DND-41 (cell line): Measurements from ENCODE around the gene RBM6.
"Not testable (repeated sequence)": the region's sequence is repeated elsewhere in the genome, so short reads cannot be mapped to it uniquely, and the experiment has no call there.

Source experiments
- ATAC-seq: fragments of 200-7000 bp; cut with Tn5 transposase; 3 replicates; pipeline ENCODE4 v1.9.1; 2021; ENCODE audit warnings: low read depth; ENCODE audit not compliant: insufficient read depth
- DNase-seq: peaks from one replicate; pipeline ENCODE4 v3.0.0-alpha.2; 2020
- H2AFZ ChIP-seq: 2 replicates; pipeline ENCODE4 v1.6.0; 2012; ENCODE audit warnings: low read depth, low read length
- H3K27ac ChIP-seq: 2 replicates; pipeline ENCODE4 v1.5.1; 2012; ENCODE audit warnings: low read length, inconsistent platforms
- H3K27me3 ChIP-seq: fragments of 200-600 bp; sonication (generic); 2 replicates; pipeline ENCODE4 v1.6.0; 2012; ENCODE audit warnings: low read length, mild to moderate bottlenecking, inconsistent platforms; ENCODE audit not compliant: insufficient read depth, poor library complexity
- H3K36me3 ChIP-seq: 2 replicates; pipeline ENCODE4 v1.5.1; 2012; ENCODE audit warnings: low read length, inconsistent platforms; ENCODE audit not compliant: insufficient read depth
- H3K4me1 ChIP-seq: 2 replicates; pipeline ENCODE4 v1.5.1; 2012; ENCODE audit warnings: mild to moderate bottlenecking, low read length; ENCODE audit not compliant: insufficient read depth
- H3K4me2 ChIP-seq: 2 replicates; pipeline ENCODE4 v1.6.0; 2012; ENCODE audit warnings: mild to moderate bottlenecking, moderate library complexity, low read length, inconsistent platforms; ENCODE audit not compliant: insufficient read depth
- H3K4me3 ChIP-seq, 2 experiments: fragments of 200-600 bp in 1 of 2; shearing (Covaris generic) in 1 of 2; 2 replicates each; pipeline ENCODE4 v1.5.1; 2012 to 2016; ENCODE audit warnings: inconsistent platforms in 2 of 2, low read length in 2 of 2, mild to moderate bottlenecking in 2 of 2, low read depth in 1 of 2, moderate library complexity in 1 of 2
- H3K79me2 ChIP-seq: 2 replicates; pipeline ENCODE4 v1.6.0; 2012; ENCODE audit warnings: low read length, inconsistent platforms; ENCODE audit not compliant: insufficient read depth
- H3K9ac ChIP-seq: 2 replicates; pipeline ENCODE4 v1.6.0; 2012; ENCODE audit warnings: low read depth, mild to moderate bottlenecking, inconsistent platforms, low read length, moderate library complexity
- H3K9me3 ChIP-seq: 2 replicates; pipeline ENCODE4 v1.5.1; 2012; ENCODE audit warnings: low read length, moderate library complexity, mild to moderate bottlenecking, inconsistent platforms; ENCODE audit not compliant: insufficient read depth, severe bottlenecking
- H4K20me1 ChIP-seq: 2 replicates; pipeline ENCODE4 v1.6.0; 2012; ENCODE audit warnings: low read length; ENCODE audit not compliant: insufficient read depth
- EZH2 ChIP-seq: IDR thresholded peaks from 3 replicates; pipeline ENCODE4 v1.6.1; 2012; ENCODE audit warnings: borderline replicate concordance, low read depth, mild to moderate bottlenecking, moderate library complexity, low read length, inconsistent platforms; ENCODE audit not compliant: severe bottlenecking
- TF ChIP-seq, protein P1 (sequence below): IDR thresholded peaks from 2 replicates; pipeline ENCODE4 v1.5.1; 2012; ENCODE audit warnings: borderline replicate concordance, low read length, moderate library complexity, mild to moderate bottlenecking; ENCODE audit not compliant: poor library complexity, severe bottlenecking; ENCODE audit errors: extremely low read depth

RBM6 gene

GRCh38 chr3:50068134-50068533 lies 128.2 kb downstream of the RBM6 start:
- Histone ChIP-seq H4K20me1 (no peaks in the 10 kb centered on the region), H3K9me3 (no peaks in the 10 kb centered on the region), H3K4me3 (no peak overlapping the region), H3K27me3 (no peaks in the 10 kb centered on the region), H3K36me3 (peaks cover 95% of the 10 kb centered on the region), H3K27ac (no peak overlapping the region), H3K4me2 (no peak overlapping the region), H2AFZ (no peak overlapping the region), H3K9ac (no peak overlapping the region), H3K4me1 (no peaks in the 10 kb centered on the region), H3K79me2 (no peaks in the 10 kb centered on the region)
- ATAC-seq: no peak
- no peak for DNase-seq
- TF ChIP-seq, protein P1, sequence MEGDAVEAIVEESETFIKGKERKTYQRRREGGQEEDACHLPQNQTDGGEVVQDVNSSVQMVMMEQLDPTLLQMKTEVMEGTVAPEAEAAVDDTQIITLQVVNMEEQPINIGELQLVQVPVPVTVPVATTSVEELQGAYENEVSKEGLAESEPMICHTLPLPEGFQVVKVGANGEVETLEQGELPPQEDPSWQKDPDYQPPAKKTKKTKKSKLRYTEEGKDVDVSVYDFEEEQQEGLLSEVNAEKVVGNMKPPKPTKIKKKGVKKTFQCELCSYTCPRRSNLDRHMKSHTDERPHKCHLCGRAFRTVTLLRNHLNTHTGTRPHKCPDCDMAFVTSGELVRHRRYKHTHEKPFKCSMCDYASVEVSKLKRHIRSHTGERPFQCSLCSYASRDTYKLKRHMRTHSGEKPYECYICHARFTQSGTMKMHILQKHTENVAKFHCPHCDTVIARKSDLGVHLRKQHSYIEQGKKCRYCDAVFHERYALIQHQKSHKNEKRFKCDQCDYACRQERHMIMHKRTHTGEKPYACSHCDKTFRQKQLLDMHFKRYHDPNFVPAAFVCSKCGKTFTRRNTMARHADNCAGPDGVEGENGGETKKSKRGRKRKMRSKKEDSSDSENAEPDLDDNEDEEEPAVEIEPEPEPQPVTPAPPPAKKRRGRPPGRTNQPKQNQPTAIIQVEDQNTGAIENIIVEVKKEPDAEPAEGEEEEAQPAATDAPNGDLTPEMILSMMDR: no peak

GRCh38 chr3:50078091-50078490 lies 138.1 kb downstream of the RBM6 start:
- Histone ChIP-seq H4K20me1 (no peaks in the 10 kb centered on the region), H3K4me2 (no peak overlapping the region), H3K27ac (no peak overlapping the region), H2AFZ (no peak overlapping the region), H3K36me3 (peaks cover 41% of the 10 kb centered on the region), H3K4me1 (no peaks in the 10 kb centered on the region), H3K9ac (no peak overlapping the region), H3K27me3 (no peaks in the 10 kb centered on the region), H3K79me2 (no peaks in the 10 kb centered on the region), H3K4me3 (no peak overlapping the region), H3K9me3 (no peaks in the 10 kb centered on the region)
- no peak for TF ChIP-seq EZH2
- TF ChIP-seq, protein P1: no peak
- no peak for ATAC-seq
- DNase-seq: no peak

DNA sequence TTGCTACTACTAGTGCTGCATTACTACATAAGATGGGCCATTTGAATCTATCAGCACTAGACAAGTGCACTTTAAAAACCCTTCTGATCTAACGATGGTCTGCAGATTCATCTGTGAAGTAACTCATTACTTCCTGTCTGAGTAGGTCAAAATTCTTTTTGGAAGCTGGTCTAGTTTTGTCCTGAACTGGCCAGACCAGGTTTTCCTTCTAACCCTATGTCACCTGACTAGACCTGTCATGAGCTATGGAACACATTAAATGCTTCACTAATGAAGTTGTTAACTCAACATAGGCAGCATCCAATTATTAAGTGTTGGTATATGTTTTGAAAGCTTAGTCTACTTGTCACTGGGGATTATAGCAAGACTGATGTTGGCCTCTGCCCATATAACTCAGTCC lies 138.7 kb downstream of the RBM6 start:
- H3K4me2 ChIP-seq: no peak overlapping the region
- H3K9me3 ChIP-seq: no peaks in the 10 kb centered on the region
- TF ChIP-seq, protein P1: no peak
- TF ChIP-seq EZH2: no peak
- H2AFZ ChIP-seq: no peak overlapping the region
- no peak overlapping the region for H3K9ac ChIP-seq
- no peaks in the 10 kb centered on the region for H3K79me2 ChIP-seq
- no peaks in the 10 kb centered on the region for H3K27me3 ChIP-seq
- no peak overlapping the region for H3K4me3 ChIP-seq
- H3K4me1 ChIP-seq: no peaks in the 10 kb centered on the region
- no peak overlapping the region for H3K27ac ChIP-seq
- H4K20me1 ChIP-seq: no peaks in the 10 kb centered on the region
- peaks cover 36% of the 10 kb centered on the region for H3K36me3 ChIP-seq
- ATAC-seq (no peak; the same call in 2 of the 3 replicates), DNase-seq (no peak)

GRCh38 chr3:50084951-50085350 lies 145.0 kb downstream of the RBM6 start:
- not testable (repeated sequence) for H3K9me3 ChIP-seq, ATAC-seq

More at GRCh38 chr3:50084951-50085350, 145.0 kb downstream of the RBM6 start:
- not testable (repeated sequence) for H3K9ac ChIP-seq, H2AFZ ChIP-seq, H3K4me2 ChIP-seq, H4K20me1 ChIP-seq, H3K4me3 ChIP-seq, H3K36me3 ChIP-seq, H3K4me1 ChIP-seq, H3K27ac ChIP-seq, DNase-seq, H3K27me3 ChIP-seq
- H3K79me2 ChIP-seq: peaks cover 15% of the 10 kb centered on the region
